H4 (cell line): ENCODE results near the gene CBX6. TPM values are rescaled to one million over a fixed set of nuclear protein-coding genes. Genes with fewer than 3 reads are reported as not detected.
"Not testable (repeated sequence)": the region's sequence is repeated elsewhere in the genome, so short reads cannot be mapped to it uniquely, and the experiment has no call there.

Experiments
- DNase-seq: peaks from one replicate; pipeline ENCODE4 v3.0.0-alpha.2; 2015; ENCODE audit warnings: low spot score
- total RNA-seq: library from RNA; depleted of rRNA; stranded (reverse); fragments of >200 nt; shearing (Covaris generic); gene quantifications from 2 replicates; pipeline ENCODE4 v1.2.3, GENCODE V29; 2014; rRNA removed

The CBX6 gene
- total RNA-seq = 19.6 and 21.5 TPM in 2 replicates

DNA sequence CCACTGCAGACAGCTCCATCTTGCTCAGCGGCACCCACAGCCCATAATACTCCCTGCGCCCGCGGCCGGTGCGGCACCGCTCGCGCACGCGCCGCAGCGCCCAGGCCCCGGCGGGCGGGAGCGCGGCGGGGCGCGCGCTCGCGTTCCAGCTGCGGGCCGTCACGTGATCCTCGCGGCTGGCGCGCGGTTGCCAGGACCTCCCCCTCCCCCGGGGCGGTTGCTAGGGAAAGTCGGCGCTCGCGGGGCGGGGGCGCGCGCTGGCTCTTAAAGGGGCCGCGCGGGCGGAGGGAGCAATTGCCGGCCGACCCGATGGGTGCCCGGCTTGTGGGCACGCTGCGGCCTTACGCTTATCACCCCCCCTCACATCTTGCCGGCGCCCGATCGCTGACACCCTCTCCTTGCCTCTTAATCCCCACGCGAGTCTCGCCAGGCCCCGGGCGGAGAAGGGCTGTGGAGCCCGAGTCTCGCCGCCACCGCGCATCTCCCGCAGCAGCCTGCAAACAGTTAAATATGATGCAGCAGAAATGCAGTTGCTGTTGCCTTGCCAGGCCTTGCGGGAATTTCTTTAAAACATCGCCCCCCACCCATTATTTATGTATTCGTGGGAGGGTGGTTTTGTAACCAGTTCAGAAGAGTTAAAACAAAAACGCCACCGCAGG is at the start of gene CBX6:
CBX6 (minus strand) TSS at position 45 of the 659 bp plus-strand sequence; CDS start at position 19, 26 bp downstream.
- peak; percentile 77 for DNase-seq

DNA sequence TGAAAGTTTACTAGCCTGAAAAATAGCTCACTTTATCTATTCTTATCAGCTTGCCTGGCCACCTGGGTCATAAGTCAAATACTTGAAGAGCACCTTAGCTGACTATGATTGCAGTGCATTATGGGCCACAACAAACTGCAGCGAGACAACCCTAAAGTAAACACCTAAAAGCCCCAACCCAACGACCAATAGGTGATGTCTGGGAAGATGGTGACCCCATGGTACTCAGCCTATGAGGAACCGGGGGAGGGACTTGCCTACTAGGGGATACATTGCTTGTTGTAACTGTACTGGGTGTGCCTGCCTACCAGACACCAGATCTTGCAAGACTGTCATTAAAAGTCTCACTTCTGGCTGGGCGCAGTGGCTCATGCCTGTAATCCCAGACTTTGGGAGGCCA is 49.8 kb upstream of the CBX6 start:
- DNase-seq = no peak

DNA sequence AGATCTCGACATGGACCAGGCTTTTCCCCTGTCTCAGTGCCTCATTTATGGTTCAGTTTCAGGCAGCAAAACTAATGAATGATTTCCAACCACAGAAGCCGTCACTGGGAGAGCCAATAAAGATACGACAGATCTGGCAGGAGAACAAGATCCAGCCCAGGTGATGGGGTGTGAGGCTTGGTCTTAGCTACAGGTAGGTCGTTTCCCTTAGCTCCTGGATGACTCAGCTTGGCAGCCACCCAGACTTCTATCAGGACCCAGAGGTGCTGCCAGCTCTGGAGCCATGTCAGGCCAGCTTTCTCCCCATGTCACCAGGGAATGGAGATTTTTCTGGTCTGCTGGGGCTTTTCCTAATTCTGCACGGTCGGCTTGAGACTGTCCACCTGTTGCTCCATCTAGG is 49.1 kb upstream of the CBX6 start:
- DNase-seq = no peak

DNA sequence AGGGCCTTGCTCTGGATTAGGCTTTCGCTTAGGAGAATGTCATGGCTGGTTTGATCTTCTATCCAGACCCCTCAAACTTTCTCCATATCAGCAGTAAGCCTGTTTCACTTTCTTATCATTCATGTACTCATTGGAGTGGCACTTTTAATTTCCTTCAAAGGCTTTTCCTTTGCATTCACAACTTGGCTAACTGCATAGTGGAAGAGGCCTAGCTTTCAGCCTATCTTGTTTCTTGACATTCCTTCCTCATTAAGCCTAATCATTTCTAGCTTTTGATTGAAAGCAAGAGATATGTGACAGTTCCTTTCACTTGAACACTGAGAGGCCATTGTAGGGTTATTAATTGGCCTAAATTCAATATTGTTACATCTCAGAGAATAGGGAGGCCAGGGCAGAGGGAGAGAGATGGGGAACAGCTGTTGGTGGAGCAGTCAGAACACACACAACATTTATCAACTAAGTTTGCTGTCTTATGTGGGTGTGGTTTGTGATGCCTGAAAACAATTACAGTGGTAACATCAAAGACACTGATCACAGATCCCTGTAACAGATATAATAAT is 47.7 kb upstream of the CBX6 start:
- no peak for DNase-seq

DNA sequence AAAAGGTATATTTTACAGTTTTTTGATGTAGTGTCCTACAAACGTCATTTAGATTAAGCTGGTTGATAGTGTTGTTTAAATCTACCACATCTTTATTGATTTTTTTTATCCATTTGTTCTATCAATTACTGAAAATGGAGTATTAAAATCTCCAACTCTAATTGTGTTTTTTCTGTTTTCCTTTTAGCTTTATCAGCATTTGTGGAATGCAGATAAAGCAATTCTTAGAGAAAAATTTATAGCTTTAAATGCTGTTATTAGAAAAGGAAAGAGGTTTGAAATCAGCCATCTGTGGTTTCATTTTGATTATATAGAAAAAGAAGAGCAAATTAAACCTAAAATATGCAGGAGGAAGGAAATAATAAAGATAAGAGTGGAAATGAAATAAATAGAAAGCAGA is 39.4 kb upstream of the CBX6 start:
- no peak for DNase-seq

DNA sequence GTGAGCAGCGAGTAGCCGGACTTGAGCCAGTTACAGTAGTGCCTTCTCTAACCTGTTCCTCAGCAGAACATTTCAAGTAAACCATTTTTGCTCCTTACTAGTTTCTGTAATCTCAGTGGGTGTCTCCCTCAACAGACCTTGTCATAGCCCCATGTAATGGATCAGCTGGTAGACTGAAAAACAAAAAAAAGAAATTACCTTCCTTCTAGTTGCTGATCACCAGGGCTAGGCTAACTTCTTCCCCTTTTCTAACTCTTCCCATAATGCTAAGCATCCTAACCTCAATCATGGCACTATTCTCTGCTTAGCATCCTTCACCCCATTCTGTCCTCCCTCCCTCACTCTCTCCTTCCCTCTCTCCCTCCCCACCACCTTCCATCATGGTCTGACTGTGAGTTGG is 35.8 kb upstream of the CBX6 start:
- no peak for DNase-seq

DNA sequence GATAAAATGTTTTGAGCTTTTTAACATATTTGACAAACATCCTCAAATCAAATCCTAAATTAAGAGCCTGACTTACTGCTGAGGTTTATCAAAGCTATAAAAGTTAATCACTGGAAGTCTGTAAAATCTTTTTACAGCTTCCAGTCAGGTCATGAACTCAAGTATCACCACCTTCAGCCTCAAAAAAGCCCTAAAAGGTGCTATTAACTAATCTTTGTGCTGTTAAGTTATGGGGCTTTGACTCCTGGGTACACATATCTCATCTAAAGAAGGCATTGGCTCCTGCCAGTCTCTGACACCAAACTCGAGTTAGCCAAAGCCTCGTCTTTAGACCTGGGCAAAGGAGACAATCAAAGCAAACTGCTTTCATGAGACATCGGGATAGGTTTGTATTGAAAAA is 34.0 kb upstream of the CBX6 start:
- no peak for DNase-seq

DNA sequence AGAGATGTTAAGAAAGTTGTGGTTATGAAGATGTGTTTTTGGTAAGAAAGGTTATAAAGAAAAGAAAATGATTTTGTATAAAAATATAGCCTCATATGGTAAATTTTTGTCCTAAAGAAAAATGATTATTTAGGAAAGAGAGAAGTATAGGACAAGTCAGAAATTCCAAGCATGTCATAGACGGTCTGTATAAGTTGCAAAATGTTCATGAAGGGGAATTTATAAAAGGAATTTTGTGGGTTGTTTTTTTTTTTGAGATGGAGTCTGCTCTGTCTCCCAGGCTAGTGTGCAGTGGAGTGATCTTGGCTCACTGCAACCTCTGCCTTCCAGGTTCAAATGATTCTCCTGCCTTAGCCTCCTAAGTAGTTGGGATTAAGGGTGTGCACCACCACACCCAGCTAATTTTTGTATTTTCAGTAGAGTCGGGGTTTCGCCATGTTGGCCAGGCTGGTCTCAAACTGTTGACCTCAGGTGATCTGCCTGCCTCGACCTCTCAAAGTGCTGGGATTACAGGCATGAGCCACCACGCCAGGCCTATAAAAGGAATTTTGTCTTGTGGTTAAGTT is 32.1 kb upstream of the CBX6 start:
- not testable (repeated sequence) for DNase-seq

DNA sequence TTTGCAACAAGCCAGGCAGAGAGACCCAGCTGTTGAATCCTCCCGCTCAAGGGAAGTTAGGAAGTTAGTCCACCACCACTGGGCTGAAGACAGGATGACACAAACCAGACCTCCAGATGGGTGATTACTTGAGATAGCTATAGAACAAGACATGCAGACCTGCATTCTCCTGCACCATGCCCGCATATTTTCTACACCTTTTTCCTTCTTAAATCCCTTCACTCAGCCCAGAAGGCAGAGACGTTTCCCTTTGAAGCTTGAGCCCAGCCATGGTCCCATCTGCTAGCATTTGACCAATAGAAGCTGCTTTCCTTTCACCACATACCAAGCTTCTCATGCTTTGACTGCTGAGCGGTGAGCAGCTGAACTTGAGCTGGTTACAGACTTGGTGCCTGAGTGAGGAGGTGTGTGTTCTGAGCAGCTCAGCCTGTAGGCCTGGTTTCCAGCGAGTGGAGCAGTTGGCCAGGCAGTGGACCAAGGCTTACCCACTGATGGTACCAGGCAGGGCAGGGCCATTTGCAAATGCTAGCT is 29.2 kb upstream of the CBX6 start:
- no peak for DNase-seq

DNA sequence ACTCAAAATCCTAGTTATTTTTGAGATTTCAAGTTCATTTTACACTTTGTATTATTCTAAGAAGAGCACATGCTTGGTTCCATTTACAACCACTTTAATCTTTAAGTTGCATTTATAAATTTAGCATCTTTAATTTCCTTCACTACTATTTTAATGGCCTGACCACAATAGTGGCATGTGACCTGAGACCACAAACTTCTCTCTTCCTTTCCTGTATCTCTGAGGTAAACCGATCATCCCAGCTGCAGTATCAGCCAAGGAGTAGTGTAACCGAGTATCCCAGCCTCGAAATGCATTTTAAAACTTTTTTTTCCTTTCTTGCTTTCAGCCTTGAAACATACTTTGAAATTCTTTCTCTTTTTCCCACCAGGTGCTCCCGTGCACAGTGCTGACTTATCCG is 28.7 kb upstream of the CBX6 start:
- DNase-seq = no peak

DNA sequence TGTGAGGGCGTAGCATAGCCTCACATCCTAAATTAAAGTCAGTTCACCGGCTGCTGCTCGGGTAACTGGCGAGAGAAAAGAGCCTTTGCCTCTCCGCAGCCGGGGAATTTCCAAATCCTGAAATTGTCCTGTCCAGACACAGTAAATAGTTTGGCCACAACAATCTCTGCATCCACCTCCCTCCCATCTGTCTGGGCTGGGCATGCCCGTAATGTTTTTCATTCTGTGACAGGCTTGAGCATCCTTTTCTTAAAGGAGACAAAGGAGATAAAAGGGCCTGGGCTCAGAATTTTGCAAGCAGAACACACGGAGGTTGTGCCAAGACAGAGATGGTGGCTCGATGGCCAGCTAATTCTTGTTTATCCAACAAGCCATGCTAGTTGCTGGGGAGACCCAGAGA is 19.2 kb upstream of the CBX6 start:
- DNase-seq = no peak

DNA sequence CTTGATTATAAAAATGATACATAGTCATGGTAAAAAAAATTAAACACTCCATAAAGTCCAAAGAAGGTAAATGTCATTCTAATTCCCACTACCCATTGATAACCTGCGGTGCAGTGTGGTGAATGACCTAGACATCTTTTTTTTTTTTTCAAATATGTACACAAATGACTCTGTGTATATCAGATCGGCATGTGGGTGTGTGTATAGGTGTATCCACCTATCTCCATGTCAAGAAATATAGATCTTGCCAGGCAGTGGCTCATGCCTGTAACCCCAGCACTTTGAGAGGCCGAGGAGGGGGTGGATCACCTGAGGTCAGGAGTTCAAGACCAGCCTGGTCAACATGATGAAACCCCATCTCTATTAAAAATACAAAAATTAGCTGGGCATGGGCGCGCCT is 18.4 kb upstream of the CBX6 start:
- no peak for DNase-seq

DNA sequence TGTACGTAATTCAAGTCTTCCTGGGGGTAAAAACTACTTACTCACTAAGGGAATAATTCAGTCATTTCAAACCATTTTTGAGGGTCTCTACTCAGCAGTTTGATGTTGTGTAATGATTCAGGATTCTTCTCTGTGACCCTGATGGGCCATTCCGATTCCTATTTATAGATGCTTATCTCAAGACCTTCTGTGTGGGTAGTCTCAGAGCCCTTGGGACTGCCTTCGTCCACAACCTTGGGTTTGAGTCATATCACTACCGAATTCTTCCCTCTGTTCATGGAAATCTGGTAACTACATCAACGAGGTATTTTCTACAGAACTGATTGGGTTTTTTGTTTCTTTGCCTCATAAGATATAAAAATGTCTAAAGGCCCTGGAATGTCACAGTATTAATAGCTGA is 14.3 kb upstream of the CBX6 start:
- DNase-seq = no peak

DNA sequence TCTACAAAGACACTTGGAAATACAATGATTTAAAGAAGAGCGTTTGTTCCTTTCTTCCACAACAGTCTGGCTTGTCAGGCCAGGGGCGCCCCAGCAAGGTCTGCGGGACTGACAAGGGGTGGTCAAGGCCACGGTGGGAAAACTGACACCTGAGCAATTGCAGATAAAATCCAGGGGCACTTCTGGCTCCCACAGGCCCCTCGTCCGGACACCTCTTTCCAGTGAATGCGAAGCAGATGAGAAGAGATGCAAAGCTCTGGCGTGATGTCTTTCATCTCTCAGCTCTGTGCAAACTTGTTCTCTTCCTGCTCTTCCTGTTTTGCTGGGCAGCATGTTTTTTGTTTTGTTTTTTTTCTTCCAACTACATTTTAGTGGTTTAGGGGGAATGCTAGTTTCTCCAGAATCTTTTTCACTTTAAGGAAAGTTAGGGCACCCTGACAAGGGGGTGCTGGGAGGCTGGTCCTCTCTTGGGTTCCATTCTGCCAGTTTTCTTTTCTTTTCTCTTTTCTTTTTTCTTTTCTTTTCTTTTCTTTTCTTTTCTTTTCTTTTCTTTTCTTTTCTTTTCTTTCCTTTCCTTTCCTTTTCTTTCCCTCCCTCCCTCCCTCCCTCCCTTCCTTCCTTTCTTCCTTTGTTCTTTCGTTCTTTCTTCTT is 11.1 kb upstream of the CBX6 start:
- DNase-seq = no peak

DNA sequence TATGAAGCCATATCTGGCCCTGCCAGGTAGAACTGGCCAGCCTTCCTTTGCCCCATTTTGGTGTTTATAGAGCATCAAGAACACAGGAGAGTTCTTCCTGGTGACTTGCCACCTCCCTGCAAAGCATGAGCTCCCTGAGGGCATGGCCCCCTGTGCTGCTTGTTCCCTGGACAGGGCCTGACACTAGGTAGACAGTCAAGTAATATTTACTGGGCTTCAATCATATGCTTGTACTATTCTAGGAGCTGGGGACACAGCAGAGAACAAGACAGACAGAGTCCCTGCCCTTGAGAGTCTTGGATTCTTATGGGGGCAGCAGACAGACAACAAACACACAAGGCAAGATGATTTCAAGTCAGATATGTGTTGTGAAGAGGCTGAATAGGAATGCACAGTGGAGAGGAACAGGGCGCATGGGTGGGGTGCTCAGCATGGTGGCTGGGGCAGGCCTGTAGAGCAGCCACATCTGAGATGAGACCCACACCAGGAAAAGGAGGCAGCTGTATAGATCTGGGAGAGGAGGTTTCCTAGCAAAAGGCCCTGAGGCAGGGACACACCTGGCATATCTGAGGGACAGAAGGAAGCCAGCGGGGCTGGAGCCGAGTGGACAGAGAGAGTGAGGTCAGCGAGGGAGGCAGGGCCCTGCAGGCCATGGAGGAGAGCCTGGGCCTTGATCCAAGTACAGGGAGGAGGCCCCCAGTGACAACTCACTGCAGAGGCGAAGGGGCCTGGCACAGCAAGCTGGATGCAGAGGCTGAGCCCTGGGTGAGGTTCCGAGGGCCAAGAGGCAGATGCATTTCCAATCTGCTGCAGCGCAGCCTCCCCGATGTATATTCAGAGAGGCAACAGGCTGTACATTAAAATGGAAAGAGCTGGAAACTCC is 10.2 kb upstream of the CBX6 start:
- DNase-seq = no peak

DNA sequence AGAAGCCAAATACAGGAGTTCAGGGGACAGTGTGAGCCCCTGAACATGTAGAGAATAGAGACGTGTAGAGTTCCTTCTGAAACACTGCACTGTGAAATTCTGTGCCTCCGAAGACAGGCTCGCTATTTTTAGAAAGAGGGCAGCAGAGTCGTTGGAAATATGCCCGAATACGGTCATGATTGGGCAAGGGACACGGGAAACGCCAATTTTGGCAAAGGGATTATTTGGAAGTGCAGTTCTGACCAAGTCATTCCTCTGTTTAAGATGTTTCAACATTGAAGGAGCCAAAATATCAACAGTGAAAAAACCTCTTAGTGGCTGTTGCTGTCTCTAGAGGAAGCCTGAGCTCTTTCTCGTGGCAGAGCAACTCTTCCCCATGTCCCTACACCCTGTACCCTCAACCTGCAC is 9.5 kb upstream of the CBX6 start:
- DNase-seq = peak; percentile 68

DNA sequence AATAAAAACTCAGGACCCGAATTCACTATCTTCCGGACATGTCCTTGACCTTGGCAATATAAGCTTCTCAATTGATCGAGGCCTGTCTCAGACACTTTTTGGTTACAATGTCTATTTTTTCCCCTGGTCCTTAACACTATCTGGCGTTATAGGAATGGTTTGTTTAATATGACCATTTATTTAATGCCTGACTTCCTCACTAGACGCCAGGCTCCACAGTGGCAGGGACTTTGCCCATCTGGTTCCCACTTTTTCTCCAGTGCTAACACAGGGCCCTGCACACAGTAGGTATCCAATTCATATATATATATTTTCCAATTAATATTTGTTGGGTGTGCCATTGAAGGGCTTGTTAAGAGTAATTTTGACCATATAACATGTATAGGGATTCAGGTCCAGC is 7.9 kb upstream of the CBX6 start:
- DNase-seq = no peak

DNA sequence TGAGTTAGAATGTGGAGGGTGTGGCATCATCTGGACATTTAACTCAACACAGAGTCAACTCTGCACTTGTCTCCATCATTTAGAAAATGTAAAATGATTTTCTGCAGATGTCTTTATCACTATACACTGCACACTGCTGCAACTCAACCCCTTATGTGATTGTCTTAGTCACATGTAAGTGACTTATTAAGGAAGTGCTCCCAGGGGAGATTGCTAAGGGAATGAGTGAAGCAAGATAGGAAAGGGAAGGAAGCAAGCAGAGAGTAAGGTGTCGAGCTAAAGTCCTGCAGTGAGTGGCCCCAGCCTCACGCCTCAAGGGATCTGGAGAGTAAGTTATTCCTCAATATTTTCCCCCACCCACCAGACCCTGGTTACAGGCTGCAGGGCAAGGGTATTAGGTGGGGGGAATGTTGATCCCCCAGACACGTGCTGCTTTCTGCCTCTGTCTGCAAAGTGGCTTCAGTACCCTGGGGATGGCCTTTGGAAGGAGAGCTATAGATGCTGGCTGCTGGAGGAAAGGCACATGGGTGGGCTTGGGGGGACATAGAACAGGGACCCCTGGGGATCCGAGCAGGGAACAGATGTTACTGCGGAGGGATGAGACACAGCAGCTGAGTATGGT is 7.2 kb upstream of the CBX6 start:
- no peak for DNase-seq

DNA sequence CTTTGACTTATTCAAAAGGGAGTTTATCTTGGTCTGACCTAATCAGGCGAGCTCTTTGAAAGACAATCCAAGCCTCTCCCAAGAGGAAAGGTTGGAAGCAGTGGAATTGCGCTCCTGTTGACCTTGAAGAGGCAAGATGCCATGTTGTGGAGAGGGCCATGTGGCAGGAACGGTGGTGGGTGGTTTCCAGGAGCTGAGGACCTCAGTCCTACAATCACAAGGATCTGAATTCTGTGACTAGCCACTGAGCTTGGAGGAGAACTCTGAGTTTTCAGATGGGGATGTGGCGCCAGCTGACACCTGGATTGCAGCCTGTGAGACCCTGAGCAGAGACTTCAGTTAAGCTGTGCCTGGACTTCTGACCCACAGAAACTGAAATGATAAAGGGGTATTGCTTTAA is 6.0 kb upstream of the CBX6 start:
- no peak for DNase-seq

DNA sequence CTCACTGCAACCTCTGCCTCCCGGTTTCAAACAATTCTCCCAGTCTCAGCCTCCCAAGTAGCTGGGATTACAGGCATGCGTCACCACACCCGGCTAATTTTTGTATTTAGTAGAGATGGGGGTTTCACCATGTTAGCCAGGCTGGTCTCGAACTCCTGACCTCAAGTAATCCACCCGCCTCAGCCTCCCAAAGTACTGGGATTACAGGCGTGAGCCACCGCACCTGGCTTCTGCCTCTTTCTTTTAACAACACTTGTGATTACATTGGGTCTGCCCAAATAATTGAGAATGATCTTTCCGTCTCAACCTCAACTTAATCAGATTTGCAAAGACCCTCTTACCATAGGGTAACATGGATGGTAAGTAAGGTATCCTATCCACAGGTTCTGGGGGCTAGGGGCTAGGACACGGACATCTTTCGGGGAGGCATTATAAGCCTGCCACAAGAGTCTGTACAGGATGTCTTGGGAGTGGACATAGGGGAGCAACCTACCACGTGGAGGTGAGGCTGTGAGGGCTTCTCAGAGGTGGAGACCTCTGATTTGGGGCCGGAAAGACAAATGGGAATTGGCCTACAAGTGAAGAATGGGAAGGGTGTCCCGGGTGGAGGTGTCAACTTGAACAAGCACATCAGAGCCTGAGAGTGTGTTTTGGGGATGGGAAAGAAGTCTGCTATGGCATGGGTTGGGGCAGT is 2.7 kb upstream of the CBX6 start:
- DNase-seq = no peak
